Thyroid gland (tissue), 4 donors: Measurements from ENCODE around the gene KIAA0930.

Experiments used
- POLR2A ChIP-seq, 2 donors: fragments of 450-650 bp; IDR thresholded peaks; one replicate each; pipeline ENCODE4 v1.6.1; 2017; ENCODE audit warnings: antibody characterized with exemption in 2 of 2, mild to moderate bottlenecking in 2 of 2, moderate library complexity in 1 of 2
- TF ChIP-seq, protein P1 (sequence below), 6 experiments: fragments of 200-600 bp in 3 of 6; fragments of 450-650 bp in 3 of 6; sonication (generic) in 3 of 6; IDR thresholded peaks; one replicate each; pipeline ENCODE4 v1.5.1; 2016 to 2019; ENCODE audit warnings: antibody characterized with exemption in 6 of 6, mild to moderate bottlenecking in 2 of 6, inconsistent platforms in 1 of 6, moderate library complexity in 1 of 6

DNA sequence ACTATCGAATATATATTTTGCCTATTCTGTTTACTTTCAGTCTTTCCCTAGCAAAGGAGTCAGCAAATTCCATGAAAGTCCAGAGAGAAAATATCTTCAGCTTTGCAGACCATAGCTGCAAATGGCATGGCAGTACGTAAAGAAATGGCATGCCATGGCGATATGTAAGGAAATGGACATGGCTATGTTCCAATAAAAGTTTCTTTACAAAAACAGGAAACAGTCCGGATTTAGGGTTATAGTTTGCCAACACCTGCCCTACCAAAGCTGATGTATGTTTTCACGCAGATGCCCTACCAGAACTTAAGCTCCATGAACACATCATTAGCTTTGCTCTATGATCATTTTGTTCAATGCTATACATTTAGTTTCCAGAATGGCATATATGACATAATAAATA lies 19.5 kb downstream of the KIAA0930 start:
- TF ChIP-seq POLR2A (IDR thresholded peaks at IDR 0.05): no peak
- TF ChIP-seq, protein P1, sequence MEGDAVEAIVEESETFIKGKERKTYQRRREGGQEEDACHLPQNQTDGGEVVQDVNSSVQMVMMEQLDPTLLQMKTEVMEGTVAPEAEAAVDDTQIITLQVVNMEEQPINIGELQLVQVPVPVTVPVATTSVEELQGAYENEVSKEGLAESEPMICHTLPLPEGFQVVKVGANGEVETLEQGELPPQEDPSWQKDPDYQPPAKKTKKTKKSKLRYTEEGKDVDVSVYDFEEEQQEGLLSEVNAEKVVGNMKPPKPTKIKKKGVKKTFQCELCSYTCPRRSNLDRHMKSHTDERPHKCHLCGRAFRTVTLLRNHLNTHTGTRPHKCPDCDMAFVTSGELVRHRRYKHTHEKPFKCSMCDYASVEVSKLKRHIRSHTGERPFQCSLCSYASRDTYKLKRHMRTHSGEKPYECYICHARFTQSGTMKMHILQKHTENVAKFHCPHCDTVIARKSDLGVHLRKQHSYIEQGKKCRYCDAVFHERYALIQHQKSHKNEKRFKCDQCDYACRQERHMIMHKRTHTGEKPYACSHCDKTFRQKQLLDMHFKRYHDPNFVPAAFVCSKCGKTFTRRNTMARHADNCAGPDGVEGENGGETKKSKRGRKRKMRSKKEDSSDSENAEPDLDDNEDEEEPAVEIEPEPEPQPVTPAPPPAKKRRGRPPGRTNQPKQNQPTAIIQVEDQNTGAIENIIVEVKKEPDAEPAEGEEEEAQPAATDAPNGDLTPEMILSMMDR (IDR thresholded peaks at IDR 0.05): no peak
